ENCODE measurements around the gene CYRIA. TPM values are rescaled to one million over a fixed set of nuclear protein-coding genes. Genes with fewer than 3 reads are reported as not detected.

CYRIA gene
- total and polyA plus RNA-seq, 10 of the 15 experiments (the other 5 are each of a cell fraction or from before 2014, with no cell fraction given) = 3.0 to 13.1 (median 8.5) TPM

GRCh38 chr2:16663121-16663905 is 2.3 kb downstream of the CYRIA start (continued):
- no peak for TF ChIP-seq ZBTB40 (IDR thresholded peaks at IDR 0.05; ENCODE audit: borderline replicate concordance)
- TF ChIP-seq GABPA (IDR thresholded peaks at IDR 0.05; ENCODE audit: low read depth) = no peak
- TF ChIP-seq LARP7 (IDR thresholded peaks at IDR 0.05) = no peak
- TF ChIP-seq E2F4 (IDR thresholded peaks at IDR 0.05; ENCODE audit: low read depth, low read length) = no peak
- TF ChIP-seq ZNF592 (IDR thresholded peaks at IDR 0.05) = no peak
- no peak for TF ChIP-seq RFX5 (IDR thresholded peaks at IDR 0.05; ENCODE audit: low read depth, low read length)
- TF ChIP-seq TCF12 (IDR thresholded peaks at IDR 0.05; ENCODE audit: low read depth, low read length) = no peak
- TF ChIP-seq E4F1 (IDR thresholded peaks at IDR 0.05; ENCODE audit: borderline replicate concordance, partially characterized antibody) = no peak
- no peak for TF ChIP-seq HSF1 (IDR thresholded peaks at IDR 0.05; ENCODE audit: low read depth, low read length)
- no peak for TF ChIP-seq RELB (IDR thresholded peaks at IDR 0.05; ENCODE audit: low read depth)
- TF ChIP-seq KAT2A (conservative IDR thresholded peaks at IDR 0.05; ENCODE audit: control insufficient read depth, low read depth, low read length) = no peak
